Measurements from ENCODE around the gene NAPSA. TPM values are rescaled to one million over a fixed set of nuclear protein-coding genes. Genes with fewer than 3 reads are reported as not detected.

Gene NAPSA
- total and polyA plus RNA-seq, 9 of the 15 experiments (the other 6 are each of a cell fraction or from before 2014, with no cell fraction given) = 0.25 to 1.9 (median 0.69) TPM

GRCh38 chr19:50362656-50363424 is 2.6 kb downstream of the NAPSA start (continued):
- peak; percentile 47; the same call in 1 of the 2 replicates for TF ChIP-seq JUN (IDR thresholded peaks at IDR 0.05; ENCODE audit: borderline replicate concordance, low read depth, low read length)
- no peak for TF ChIP-seq JUN (CRISPR knock-in tag; IDR thresholded peaks at IDR 0.05; ENCODE audit: borderline replicate concordance)
- TF ChIP-seq ZKSCAN8 (CRISPR knock-in tag; IDR thresholded peaks at IDR 0.05) = no peak
- TF ChIP-seq, protein P1, sequence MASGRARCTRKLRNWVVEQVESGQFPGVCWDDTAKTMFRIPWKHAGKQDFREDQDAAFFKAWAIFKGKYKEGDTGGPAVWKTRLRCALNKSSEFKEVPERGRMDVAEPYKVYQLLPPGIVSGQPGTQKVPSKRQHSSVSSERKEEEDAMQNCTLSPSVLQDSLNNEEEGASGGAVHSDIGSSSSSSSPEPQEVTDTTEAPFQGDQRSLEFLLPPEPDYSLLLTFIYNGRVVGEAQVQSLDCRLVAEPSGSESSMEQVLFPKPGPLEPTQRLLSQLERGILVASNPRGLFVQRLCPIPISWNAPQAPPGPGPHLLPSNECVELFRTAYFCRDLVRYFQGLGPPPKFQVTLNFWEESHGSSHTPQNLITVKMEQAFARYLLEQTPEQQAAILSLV (tag; IDR thresholded peaks at IDR 0.05) = no peak
- TF ChIP-seq ZEB2 (IDR thresholded peaks at IDR 0.05) = peak; percentile 53; the same call in 1 of the 2 replicates
- TF ChIP-seq SMAD4 (CRISPR knock-in tag; conservative IDR thresholded peaks at IDR 0.05) = peak; percentile 46; the same call in 1 of the 2 replicates
- TF ChIP-seq ETV5 (CRISPR knock-in tag; IDR thresholded peaks at IDR 0.05; ENCODE audit: low read depth) = 0 out of 2 replicates have a peak, but pooled peaks have one; percentile 26
- peak; percentile 83 for TF ChIP-seq PKNOX1 (IDR thresholded peaks at IDR 0.05)
- TF ChIP-seq, protein P2, sequence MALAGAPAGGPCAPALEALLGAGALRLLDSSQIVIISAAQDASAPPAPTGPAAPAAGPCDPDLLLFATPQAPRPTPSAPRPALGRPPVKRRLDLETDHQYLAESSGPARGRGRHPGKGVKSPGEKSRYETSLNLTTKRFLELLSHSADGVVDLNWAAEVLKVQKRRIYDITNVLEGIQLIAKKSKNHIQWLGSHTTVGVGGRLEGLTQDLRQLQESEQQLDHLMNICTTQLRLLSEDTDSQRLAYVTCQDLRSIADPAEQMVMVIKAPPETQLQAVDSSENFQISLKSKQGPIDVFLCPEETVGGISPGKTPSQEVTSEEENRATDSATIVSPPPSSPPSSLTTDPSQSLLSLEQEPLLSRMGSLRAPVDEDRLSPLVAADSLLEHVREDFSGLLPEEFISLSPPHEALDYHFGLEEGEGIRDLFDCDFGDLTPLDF (CRISPR knock-in tag; IDR thresholded peaks at IDR 0.05) = no peak
- TF ChIP-seq E2F6 (IDR thresholded peaks at IDR 0.05; ENCODE audit: borderline replicate concordance in 1 of 2, extremely low read depth in 1 of 2, insufficient read depth in 1 of 2, insufficient read length in 1 of 2, low read depth in 1 of 2, low read length in 1 of 2, poor library complexity in 1 of 2, severe bottlenecking in 1 of 2) = peak; percentile 43 to 63
- no peak for TF ChIP-seq ZNF217 (CRISPR knock-in tag; IDR thresholded peaks at IDR 0.05)
- TF ChIP-seq ARID1B (IDR thresholded peaks at IDR 0.05) = peak; percentile 51
- TF ChIP-seq TCF3 (CRISPR knock-in tag; IDR thresholded peaks at IDR 0.05) = 0 out of 2 replicates have a peak, but pooled peaks have one; percentile 14
- TF ChIP-seq MEIS2 (IDR thresholded peaks at IDR 0.05; ENCODE audit: partially characterized antibody) = peak; percentile 76
- no peak for TF ChIP-seq STAG1 (CRISPR knock-in tag; IDR thresholded peaks at IDR 0.05; ENCODE audit: borderline replicate concordance)
- no peak for TF ChIP-seq MTA1 (IDR thresholded peaks at IDR 0.05; ENCODE audit: borderline replicate concordance)

All from K562 (cell line).